HEK293 (cell line): ENCODE data around the gene GHRL.
A peak's percentile ranks its signal among the peaks of the same experiment; 100 is the strongest.

Experiments
- CTCF ChIA-PET: fragments of 350-600 bp; formaldehyde crosslinking; extraction: SDS; loops from one replicate; lab custom pipeline; 2021; ENCODE audit warnings: antibody characterized with exemption; lab: Yijun Ruan, JAX
- POLR2A ChIA-PET: fragments of 300-600 bp; formaldehyde crosslinking; extraction: SDS; loops from one replicate; lab custom pipeline; 2020; ENCODE audit warnings: antibody characterized with exemption, inconsistent platforms; lab: Yijun Ruan, JAX
- H3K27ac ChIP-seq: fragments of 200-500 bp; sonication (Bioruptor generic); 2 replicates; pipeline ENCODE4 v1.5.1; 2014; ENCODE audit warnings: low read depth, low read length, control low read depth, inconsistent platforms; ENCODE audit errors: extremely low read depth
- H3K36me3 ChIP-seq, 2 experiments: fragments of 200-500 bp in 1 of 2; sonication (Bioruptor generic) in 1 of 2; 1 replicate in 1 of 2; 2 replicates in 1 of 2; pipeline ENCODE4 v1.5.1; 2014 to 2017; ENCODE audit warnings: inconsistent platforms in 2 of 2, low read length in 2 of 2; ENCODE audit not compliant: control insufficient read depth in 2 of 2, insufficient read depth in 1 of 2
- H3K4me1 ChIP-seq: fragments of 200-500 bp; sonication (Bioruptor generic); 2 replicates; pipeline ENCODE4 v1.5.1; 2014; ENCODE audit warnings: mild to moderate bottlenecking, low read length, inconsistent platforms; ENCODE audit not compliant: control insufficient read depth, insufficient read depth
- H3K4me3 ChIP-seq: 2 replicates; pipeline ENCODE4 v1.5.1; 2011; ENCODE audit warnings: low read depth, mild to moderate bottlenecking, control low read depth, low read length, moderate library complexity
- H3K9me3 ChIP-seq: fragments of 200-500 bp; sonication (Bioruptor generic); 2 replicates; pipeline ENCODE4 v1.5.1; 2014; ENCODE audit warnings: low read depth, low read length, inconsistent platforms; ENCODE audit not compliant: control insufficient read depth, insufficient read depth
- GLI2 ChIP-seq: fragments of 450-650 bp; formaldehyde crosslinking; IDR thresholded peaks from 2 replicates; pipeline ENCODE4; 2017; ENCODE audit warnings: missing biosample characterization, missing genetic modification characterization, low read depth, borderline replicate concordance
- GLIS1 ChIP-seq: fragments of 450-650 bp; formaldehyde crosslinking; IDR thresholded peaks from 2 replicates; pipeline ENCODE4 v1.5.1; 2016; ENCODE audit warnings: missing biosample characterization, missing genetic modification characterization
- HOXC10 ChIP-seq: sonication (generic); formaldehyde crosslinking; IDR thresholded peaks from 2 replicates; pipeline ENCODE4 v1.8.1; 2023; ENCODE audit warnings: mild to moderate bottlenecking, missing genetic modification reagents
- KLF1 ChIP-seq: fragments of 450-650 bp; formaldehyde crosslinking; IDR thresholded peaks from 2 replicates; pipeline ENCODE4 v1.5.1; 2016; ENCODE audit warnings: missing biosample characterization, missing genetic modification characterization
- KLF16 ChIP-seq: fragments of 450-650 bp; formaldehyde crosslinking; IDR thresholded peaks from 2 replicates; pipeline ENCODE4 v1.5.1; 2017; ENCODE audit warnings: missing biosample characterization, missing genetic modification characterization
- KLF8 ChIP-seq: fragments of 450-650 bp; formaldehyde crosslinking; IDR thresholded peaks from 2 replicates; pipeline ENCODE4 v1.5.1; 2016; ENCODE audit warnings: missing biosample characterization, missing genetic modification characterization
- PRDM1 ChIP-seq: fragments of 450-650 bp; formaldehyde crosslinking; IDR thresholded peaks from 2 replicates; pipeline ENCODE4; 2016; ENCODE audit warnings: missing biosample characterization, missing genetic modification characterization
- SP7 ChIP-seq: fragments of 450-650 bp; formaldehyde crosslinking; IDR thresholded peaks from 2 replicates; pipeline ENCODE4 v1.5.1; 2016; ENCODE audit warnings: missing biosample characterization, missing genetic modification characterization
- ZBTB7A ChIP-seq: fragments of 450-650 bp; formaldehyde crosslinking; IDR thresholded peaks from 2 replicates; pipeline ENCODE4 v1.5.1; 2016; ENCODE audit warnings: low read depth, missing biosample characterization, missing genetic modification characterization
- ZBTB8A ChIP-seq: fragments of 450-650 bp; formaldehyde crosslinking; IDR thresholded peaks from 2 replicates; pipeline ENCODE4 v1.5.1; 2016; ENCODE audit warnings: missing biosample characterization, missing genetic modification characterization
- ZFP3 ChIP-seq: fragments of 450-650 bp; formaldehyde crosslinking; IDR thresholded peaks from 2 replicates; pipeline ENCODE4 v1.5.1; 2016; ENCODE audit warnings: low read depth, missing biosample characterization, missing genetic modification characterization
- ZIC2 ChIP-seq: fragments of 450-650 bp; formaldehyde crosslinking; IDR thresholded peaks from 2 replicates; pipeline ENCODE4 v1.5.1; 2016; ENCODE audit warnings: missing biosample characterization, missing genetic modification characterization
- ZNF10 ChIP-seq: fragments of 450-650 bp; formaldehyde crosslinking; IDR thresholded peaks from 2 replicates; pipeline ENCODE4 v1.5.1; 2017; ENCODE audit warnings: missing biosample characterization, missing genetic modification characterization
- ZNF138 ChIP-seq: fragments of 450-650 bp; formaldehyde crosslinking; IDR thresholded peaks from 2 replicates; pipeline ENCODE4 v1.5.1; 2016; ENCODE audit warnings: missing biosample characterization, missing genetic modification characterization, borderline replicate concordance
- ZNF169 ChIP-seq: fragments of 450-650 bp; formaldehyde crosslinking; IDR thresholded peaks from 2 replicates; pipeline ENCODE4 v1.5.1; 2016; ENCODE audit warnings: missing biosample characterization, missing genetic modification characterization
- ZNF175 ChIP-seq: fragments of 450-650 bp; formaldehyde crosslinking; IDR thresholded peaks from 2 replicates; pipeline ENCODE4 v1.5.1; 2016; ENCODE audit warnings: missing biosample characterization, missing genetic modification characterization
- ZNF248 ChIP-seq: fragments of 450-650 bp; formaldehyde crosslinking; IDR thresholded peaks from 2 replicates; pipeline ENCODE4 v1.5.1; 2017; ENCODE audit warnings: missing biosample characterization, missing genetic modification characterization
- ZNF366 ChIP-seq: fragments of 450-650 bp; formaldehyde crosslinking; conservative IDR thresholded peaks from 2 replicates; pipeline ENCODE4 v1.5.1; 2016; ENCODE audit warnings: missing biosample characterization, missing genetic modification characterization
- ZNF391 ChIP-seq: fragments of 450-650 bp; formaldehyde crosslinking; IDR thresholded peaks from 2 replicates; pipeline ENCODE4 v1.5.1; 2016; ENCODE audit warnings: low read depth, missing biosample characterization, missing genetic modification characterization, borderline replicate concordance
- ZNF521 ChIP-seq: fragments of 450-650 bp; formaldehyde crosslinking; IDR thresholded peaks from 2 replicates; pipeline ENCODE4 v1.5.1; 2017; ENCODE audit warnings: missing biosample characterization, mild to moderate bottlenecking, missing genetic modification characterization
- ZNF530 ChIP-seq: fragments of 450-650 bp; formaldehyde crosslinking; IDR thresholded peaks from 2 replicates; pipeline ENCODE4 v1.5.1; 2016; ENCODE audit warnings: low read depth, missing biosample characterization, missing genetic modification characterization
- ZNF660 ChIP-seq: fragments of 450-650 bp; IDR thresholded peaks from 2 replicates; pipeline ENCODE4 v1.5.1; 2018; ENCODE audit warnings: missing biosample characterization, mild to moderate bottlenecking, missing genetic modification characterization
- ZNF747 ChIP-seq: fragments of 450-650 bp; formaldehyde crosslinking; IDR thresholded peaks from 2 replicates; pipeline ENCODE4 v1.5.1; 2016; ENCODE audit warnings: missing biosample characterization, missing genetic modification characterization
- ZNF76 ChIP-seq: fragments of 450-650 bp; formaldehyde crosslinking; IDR thresholded peaks from 2 replicates; pipeline ENCODE4; 2016; ENCODE audit warnings: low read depth, missing biosample characterization, missing genetic modification characterization, borderline replicate concordance
- ZNF777 ChIP-seq: fragments of 450-650 bp; formaldehyde crosslinking; IDR thresholded peaks from 2 replicates; pipeline ENCODE4 v1.5.1; 2017; ENCODE audit warnings: missing biosample characterization, missing genetic modification characterization, borderline replicate concordance
- ZNF792 ChIP-seq: fragments of 450-650 bp; formaldehyde crosslinking; IDR thresholded peaks from 2 replicates; pipeline ENCODE4 v1.5.1; 2016; ENCODE audit warnings: missing biosample characterization, missing genetic modification characterization
- TF ChIP-seq, protein P1 (sequence below): fragments of 450-650 bp; formaldehyde crosslinking; IDR thresholded peaks from 2 replicates; pipeline ENCODE4 v1.5.1; 2016; ENCODE audit warnings: missing biosample characterization, missing genetic modification characterization
- TF ChIP-seq, protein P2 (sequence below): fragments of 450-650 bp; formaldehyde crosslinking; IDR thresholded peaks from 2 replicates; pipeline ENCODE4 v1.5.1; 2017; ENCODE audit warnings: missing biosample characterization, missing genetic modification characterization
- TF ChIP-seq, protein P3 (sequence below): fragments of 450-650 bp; formaldehyde crosslinking; IDR thresholded peaks from 2 replicates; pipeline ENCODE4 v1.5.1; 2017; ENCODE audit warnings: missing biosample characterization, missing genetic modification characterization
- TF ChIP-seq, protein P4 (sequence below): fragments of 450-650 bp; formaldehyde crosslinking; IDR thresholded peaks from 2 replicates; pipeline ENCODE4 v1.5.1; 2016; ENCODE audit warnings: missing biosample characterization, missing genetic modification characterization

Gene GHRL

DNA sequence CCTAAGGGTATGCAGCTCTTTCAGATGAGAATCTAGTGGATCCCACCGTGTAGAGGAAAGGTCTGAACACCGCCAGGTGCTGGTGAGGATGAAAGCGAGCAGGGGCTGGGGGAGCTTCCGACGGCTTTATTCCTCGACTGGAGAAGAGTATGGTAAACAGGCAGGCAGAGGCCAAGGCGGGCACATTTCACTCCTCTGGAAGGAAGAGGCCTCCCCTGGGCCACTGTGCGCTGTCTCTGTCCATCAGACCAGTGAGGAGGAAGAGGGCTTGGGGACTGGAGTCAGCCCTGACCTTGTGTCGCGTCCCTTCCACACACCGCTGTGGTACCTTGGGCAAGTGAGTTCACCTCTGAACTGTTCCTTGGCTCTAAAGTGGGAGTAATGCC lies 4.2 kb downstream of the GHRL start (continued):
- TF ChIP-seq ZNF391 (tag by site-specific recombination) (no peak), KLF1 (tag by site-specific recombination) (no peak), ZNF169 (tag by site-specific recombination) (no peak), ZFP3 (tag by site-specific recombination) (no peak), ZNF138 (no peak), GLI2 (tag by site-specific recombination) (no peak), ZNF521 (tag by site-specific recombination) (no peak), HOXC10 (CRISPR knock-in tag) (no peak), ZNF530 (tag by site-specific recombination) (no peak), KLF8 (tag by site-specific recombination) (no peak), ZBTB8A (tag by site-specific recombination) (no peak)
- TF ChIP-seq, protein P1, sequence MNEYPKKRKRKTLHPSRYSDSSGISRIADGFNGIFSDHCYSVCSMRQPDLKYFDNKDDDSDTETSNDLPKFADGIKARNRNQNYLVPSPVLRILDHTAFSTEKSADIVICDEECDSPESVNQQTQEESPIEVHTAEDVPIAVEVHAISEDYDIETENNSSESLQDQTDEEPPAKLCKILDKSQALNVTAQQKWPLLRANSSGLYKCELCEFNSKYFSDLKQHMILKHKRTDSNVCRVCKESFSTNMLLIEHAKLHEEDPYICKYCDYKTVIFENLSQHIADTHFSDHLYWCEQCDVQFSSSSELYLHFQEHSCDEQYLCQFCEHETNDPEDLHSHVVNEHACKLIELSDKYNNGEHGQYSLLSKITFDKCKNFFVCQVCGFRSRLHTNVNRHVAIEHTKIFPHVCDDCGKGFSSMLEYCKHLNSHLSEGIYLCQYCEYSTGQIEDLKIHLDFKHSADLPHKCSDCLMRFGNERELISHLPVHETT: no peak
- TF ChIP-seq, protein P2, sequence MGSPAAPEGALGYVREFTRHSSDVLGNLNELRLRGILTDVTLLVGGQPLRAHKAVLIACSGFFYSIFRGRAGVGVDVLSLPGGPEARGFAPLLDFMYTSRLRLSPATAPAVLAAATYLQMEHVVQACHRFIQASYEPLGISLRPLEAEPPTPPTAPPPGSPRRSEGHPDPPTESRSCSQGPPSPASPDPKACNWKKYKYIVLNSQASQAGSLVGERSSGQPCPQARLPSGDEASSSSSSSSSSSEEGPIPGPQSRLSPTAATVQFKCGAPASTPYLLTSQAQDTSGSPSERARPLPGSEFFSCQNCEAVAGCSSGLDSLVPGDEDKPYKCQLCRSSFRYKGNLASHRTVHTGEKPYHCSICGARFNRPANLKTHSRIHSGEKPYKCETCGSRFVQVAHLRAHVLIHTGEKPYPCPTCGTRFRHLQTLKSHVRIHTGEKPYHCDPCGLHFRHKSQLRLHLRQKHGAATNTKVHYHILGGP: no peak
- TF ChIP-seq, all 188 proteins: peak for 0

DNA sequence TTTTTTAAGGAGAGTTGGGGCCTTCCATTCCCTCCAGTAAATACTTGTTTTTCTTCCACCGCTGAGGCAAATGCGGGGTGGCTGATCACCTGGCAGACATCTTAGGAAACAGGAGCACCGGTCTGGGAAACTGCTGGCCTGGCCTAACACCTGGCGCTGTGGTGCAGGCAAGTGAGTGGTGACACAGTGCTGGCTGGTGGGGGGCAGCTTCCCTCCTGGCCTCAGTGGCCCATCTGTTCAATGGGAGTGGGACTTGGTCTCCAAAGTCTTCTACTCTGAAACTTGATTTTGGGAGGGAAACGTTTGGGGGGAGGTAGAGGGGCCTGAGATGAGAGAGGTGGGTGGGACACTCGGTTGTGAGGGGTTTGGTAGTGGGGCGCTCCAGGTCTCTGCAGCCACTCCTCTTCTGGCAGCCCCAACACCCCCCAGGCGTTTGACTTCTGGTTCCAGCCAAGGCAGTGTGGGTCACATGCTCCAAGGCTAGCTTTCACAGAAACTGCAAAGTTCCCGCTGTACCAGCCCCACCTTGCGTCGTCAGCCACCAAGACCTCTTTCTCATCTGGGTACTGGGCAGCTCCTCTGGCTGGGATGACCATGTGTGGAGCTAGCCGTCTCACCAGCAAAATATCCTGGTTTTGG lies 4.7 kb downstream of the GHRL start:
- Histone ChIP-seq H3K36me3 (peaks cover 3 to 89% of the 10 kb centered on the region in 2 experiments; a peak in 1 of 3 replicates), H3K4me3 (no peak overlapping the region), H3K9me3 (no peaks in the 10 kb centered on the region), H3K27ac (no peak overlapping the region), H3K4me1 (peaks cover 7% of the 10 kb centered on the region; the same call in 1 of the 2 replicates)
- CTCF ChIA-PET: no interaction called here
- TF ChIP-seq ZBTB7A (no peak), KLF16 (tag by site-specific recombination) (no peak), ZNF792 (tag by site-specific recombination) (no peak)
- POLR2A ChIA-PET: interaction anchor here (0.6 kb wide), 1 partner anchor 146 kb away, joined by 3 read pairs; the partner anchor contains the start of gene VHL

DNA sequence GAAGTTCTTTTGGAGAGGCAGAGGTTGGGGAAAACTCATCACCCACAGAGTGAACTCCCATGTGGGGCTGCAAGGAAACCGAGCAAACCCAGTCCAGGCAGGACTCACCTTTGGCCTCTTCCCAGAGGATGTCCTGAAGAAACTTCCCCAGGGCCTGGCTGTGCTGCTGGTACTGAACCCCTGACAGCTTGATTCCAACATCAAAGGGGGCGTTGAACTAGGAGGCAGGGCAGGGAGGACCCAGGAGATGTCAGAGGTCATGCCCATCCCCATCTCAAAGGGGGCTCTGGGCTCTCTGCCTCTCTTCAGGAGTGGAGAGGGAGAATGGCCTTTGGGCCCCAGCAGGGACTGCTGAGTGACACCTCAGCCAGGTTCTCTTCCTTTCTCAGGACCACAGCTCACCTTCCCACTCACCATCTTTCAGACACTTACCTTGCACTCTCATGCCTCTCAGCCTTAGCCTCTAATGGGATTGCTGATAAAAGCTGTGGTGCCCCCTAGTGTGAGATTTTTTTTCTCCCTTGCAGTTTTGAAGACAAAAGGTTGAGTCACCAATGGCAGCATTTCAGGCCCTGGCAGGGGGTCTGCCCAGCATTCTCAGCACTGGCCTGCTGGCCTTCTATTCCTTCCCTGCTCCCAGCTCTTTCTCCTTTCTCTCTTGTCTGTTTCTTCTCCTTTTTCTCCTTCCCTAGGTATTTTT lies 6.0 kb downstream of the GHRL start:
- Histone ChIP-seq H3K4me1 (no peaks in the 10 kb centered on the region), H3K27ac (no peak overlapping the region), H3K36me3 (peaks cover 9 to 91% of the 10 kb centered on the region in 2 experiments; a peak in 2 of 3 replicates), H3K9me3 (no peaks in the 10 kb centered on the region), H3K4me3 (no peak overlapping the region)
- no peak for TF ChIP-seq ZNF777 (tag by site-specific recombination)
- TF ChIP-seq ZNF660 (tag by site-specific recombination): peak; percentile 32; the same call in 1 of the 2 replicates
- TF ChIP-seq ZNF366: 0 out of 2 replicates have a peak, but pooled peaks have one; percentile 24
- peak; percentile 83 for TF ChIP-seq GLIS1 (tag by site-specific recombination)
- peak; percentile 40; the same call in 1 of the 2 replicates for TF ChIP-seq ZIC2 (tag by site-specific recombination)
- TF ChIP-seq, protein P3, sequence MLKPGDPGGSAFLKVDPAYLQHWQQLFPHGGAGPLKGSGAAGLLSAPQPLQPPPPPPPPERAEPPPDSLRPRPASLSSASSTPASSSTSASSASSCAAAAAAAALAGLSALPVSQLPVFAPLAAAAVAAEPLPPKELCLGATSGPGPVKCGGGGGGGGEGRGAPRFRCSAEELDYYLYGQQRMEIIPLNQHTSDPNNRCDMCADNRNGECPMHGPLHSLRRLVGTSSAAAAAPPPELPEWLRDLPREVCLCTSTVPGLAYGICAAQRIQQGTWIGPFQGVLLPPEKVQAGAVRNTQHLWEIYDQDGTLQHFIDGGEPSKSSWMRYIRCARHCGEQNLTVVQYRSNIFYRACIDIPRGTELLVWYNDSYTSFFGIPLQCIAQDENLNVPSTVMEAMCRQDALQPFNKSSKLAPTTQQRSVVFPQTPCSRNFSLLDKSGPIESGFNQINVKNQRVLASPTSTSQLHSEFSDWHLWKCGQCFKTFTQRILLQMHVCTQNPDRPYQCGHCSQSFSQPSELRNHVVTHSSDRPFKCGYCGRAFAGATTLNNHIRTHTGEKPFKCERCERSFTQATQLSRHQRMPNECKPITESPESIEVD (tag by site-specific recombination): no peak
- TF ChIP-seq, protein P4, sequence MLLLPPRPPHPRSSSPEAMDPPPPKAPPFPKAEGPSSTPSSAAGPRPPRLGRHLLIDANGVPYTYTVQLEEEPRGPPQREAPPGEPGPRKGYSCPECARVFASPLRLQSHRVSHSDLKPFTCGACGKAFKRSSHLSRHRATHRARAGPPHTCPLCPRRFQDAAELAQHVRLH (tag by site-specific recombination): no peak
- no peak for TF ChIP-seq ZNF76 (tag by site-specific recombination)
- TF ChIP-seq PRDM1 (tag by site-specific recombination): 0 out of 2 replicates have a peak, but pooled peaks have one; percentile 39
- no peak for TF ChIP-seq ZNF747 (tag by site-specific recombination)
- no peak for TF ChIP-seq ZNF175 (tag by site-specific recombination)
- no peak for TF ChIP-seq SP7 (tag by site-specific recombination)
- no peak for TF ChIP-seq ZNF391 (tag by site-specific recombination)
- no peak for TF ChIP-seq ZNF10
- no peak for TF ChIP-seq ZNF248 (tag by site-specific recombination)
- ChIA-PET POLR2A (interaction anchor here (0.6 kb wide), 1 partner anchor 10 kb away, joined by 5 read pairs; no protein-coding TSS in a partner anchor), CTCF (interaction anchor here (0.9 to 1.4 kb wide), 2 partner anchors 23 to 232 kb away, joined by 3 read pairs; no protein-coding TSS in a partner anchor)
